Measurements from ENCODE around the gene OR51E1.

GRCh38 chr11:4644233-4644632 is 451 bp downstream of the OR51E1 start:
- TF ChIP-seq POLR2A (IDR thresholded peaks at IDR 0.05) (no peak), POLR2AphosphoS5 (IDR thresholded peaks at IDR 0.05) (no peak), CTCF (IDR thresholded peaks at IDR 0.05) (no peak)
